Measurements from ENCODE around the gene DYNC2LI1. TPM values are rescaled to one million over a fixed set of nuclear protein-coding genes. Genes with fewer than 3 reads are reported as not detected.

DYNC2LI1 gene
- total and polyA plus RNA-seq, 2 donors from 2014 or later: 41.5 to 54.4 TPM

DNA sequence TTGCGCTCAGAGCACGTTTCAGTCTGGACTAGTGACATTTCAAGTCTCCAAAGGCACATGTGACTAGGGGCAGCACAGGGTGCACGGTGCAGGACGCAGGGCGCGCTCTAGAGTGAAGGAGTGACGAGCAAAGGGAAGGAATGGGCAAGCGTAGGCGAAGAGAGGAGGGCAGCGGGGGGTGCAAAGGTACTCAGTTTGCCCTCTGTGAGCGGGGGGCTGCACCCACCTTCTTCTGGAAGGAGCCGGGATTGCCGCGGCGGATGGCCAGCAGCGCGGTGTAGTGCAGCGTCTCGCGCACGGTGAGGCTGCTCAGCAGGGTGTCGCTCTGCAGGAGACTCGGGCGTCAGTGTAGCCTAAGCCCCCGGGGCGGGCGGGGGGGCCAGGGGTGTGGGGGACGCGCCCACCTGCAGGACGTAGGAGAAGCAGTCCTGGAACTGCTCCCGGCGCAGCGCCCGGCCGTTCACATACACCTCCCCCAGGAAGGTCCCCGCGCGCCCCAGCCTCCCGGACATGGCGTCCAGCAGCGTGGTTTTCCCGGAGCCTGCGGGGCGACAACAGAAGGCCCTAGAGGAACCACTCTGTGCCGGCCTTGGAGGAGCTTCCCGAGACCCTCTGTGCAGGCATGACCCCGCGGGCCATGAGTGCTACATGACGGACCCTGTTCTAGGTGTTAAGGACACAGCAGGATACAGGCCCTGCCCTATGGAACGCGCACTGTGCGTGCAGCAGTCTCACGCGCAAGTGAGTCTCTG lies 57.9 kb downstream of the DYNC2LI1 start:
- Histone ChIP-seq H3K9me3 (ENCODE audit: control insufficient read depth in 2 of 3, insufficient read depth in 1 of 3, low read length in 3 of 3) (no peaks in the 10 kb centered on the region), H3K9ac (ENCODE audit: low read length in 3 of 3) (no peak overlapping the region), H3K4me3 (ENCODE audit: low read length in 3 of 3) (peak overlapping the region; percentile 37 to 48 (median 38)), H3K27ac (ENCODE audit: low read depth in 2 of 2, low read length in 2 of 2) (no peak overlapping the region), H3K4me1 (ENCODE audit: control insufficient read depth in 2 of 3, insufficient read depth in 2 of 3, low read depth in 1 of 3, low read length in 3 of 3) (peaks cover 0 to 2% (median 0%) of the 10 kb centered on the region in 3 donors), H3K27me3 (ENCODE audit: control insufficient read depth, insufficient read depth, low read length) (no peaks in the 10 kb centered on the region), H3K36me3 (ENCODE audit: control insufficient read depth in 2 of 3, insufficient read depth in 3 of 3, low read length in 3 of 3) (no peaks in the 10 kb centered on the region)
- intact Hi-C loops (cut with DNase I): no loop called here
- DNase-seq (peak in 4 of 5 donors; percentile 45 to 71 (median 62)), FAIRE-seq (no peak)
- TF ChIP-seq, protein P1, sequence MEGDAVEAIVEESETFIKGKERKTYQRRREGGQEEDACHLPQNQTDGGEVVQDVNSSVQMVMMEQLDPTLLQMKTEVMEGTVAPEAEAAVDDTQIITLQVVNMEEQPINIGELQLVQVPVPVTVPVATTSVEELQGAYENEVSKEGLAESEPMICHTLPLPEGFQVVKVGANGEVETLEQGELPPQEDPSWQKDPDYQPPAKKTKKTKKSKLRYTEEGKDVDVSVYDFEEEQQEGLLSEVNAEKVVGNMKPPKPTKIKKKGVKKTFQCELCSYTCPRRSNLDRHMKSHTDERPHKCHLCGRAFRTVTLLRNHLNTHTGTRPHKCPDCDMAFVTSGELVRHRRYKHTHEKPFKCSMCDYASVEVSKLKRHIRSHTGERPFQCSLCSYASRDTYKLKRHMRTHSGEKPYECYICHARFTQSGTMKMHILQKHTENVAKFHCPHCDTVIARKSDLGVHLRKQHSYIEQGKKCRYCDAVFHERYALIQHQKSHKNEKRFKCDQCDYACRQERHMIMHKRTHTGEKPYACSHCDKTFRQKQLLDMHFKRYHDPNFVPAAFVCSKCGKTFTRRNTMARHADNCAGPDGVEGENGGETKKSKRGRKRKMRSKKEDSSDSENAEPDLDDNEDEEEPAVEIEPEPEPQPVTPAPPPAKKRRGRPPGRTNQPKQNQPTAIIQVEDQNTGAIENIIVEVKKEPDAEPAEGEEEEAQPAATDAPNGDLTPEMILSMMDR (IDR thresholded peaks at IDR 0.05; ENCODE audit: borderline replicate concordance, extremely low read depth, insufficient read depth): no peak

DNA sequence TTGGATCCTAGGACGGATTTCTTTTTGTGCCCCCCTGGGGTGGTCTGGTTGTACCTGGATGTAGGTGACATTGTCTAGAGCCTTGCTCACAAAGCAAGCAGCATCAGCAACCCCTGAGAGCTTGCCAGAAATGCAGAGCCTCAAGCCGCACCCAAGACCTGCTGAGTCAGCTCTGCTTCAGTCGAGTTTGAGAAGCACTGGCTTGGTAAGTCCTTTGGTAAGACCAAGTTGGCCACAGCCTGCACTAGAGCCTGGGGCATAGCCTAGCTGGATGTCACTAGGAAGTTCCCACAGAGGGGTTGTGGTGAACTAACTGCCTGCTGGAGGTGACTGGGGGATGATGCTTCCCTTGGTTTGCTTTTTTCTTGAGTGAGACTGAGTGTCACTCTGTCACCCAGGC lies 58.6 kb downstream of the DYNC2LI1 start:
- DNase-seq (peak in 1 of 5 donors; percentile 22), FAIRE-seq (no peak)
- Histone ChIP-seq H3K4me3 (ENCODE audit: low read length in 3 of 3) (peak overlapping the region in 1 of 3 donors; percentile 48), H3K9ac (ENCODE audit: low read length in 3 of 3) (no peak overlapping the region), H3K4me1 (ENCODE audit: control insufficient read depth in 2 of 3, insufficient read depth in 2 of 3, low read depth in 1 of 3, low read length in 3 of 3) (peaks cover 0 to 2% (median 0%) of the 10 kb centered on the region in 3 donors), H3K36me3 (ENCODE audit: control insufficient read depth in 2 of 3, insufficient read depth in 3 of 3, low read length in 3 of 3) (no peaks in the 10 kb centered on the region), H3K9me3 (ENCODE audit: control insufficient read depth in 2 of 3, insufficient read depth in 1 of 3, low read length in 3 of 3) (no peaks in the 10 kb centered on the region), H3K27me3 (ENCODE audit: control insufficient read depth, insufficient read depth, low read length) (no peaks in the 10 kb centered on the region), H3K27ac (ENCODE audit: low read depth in 2 of 2, low read length in 2 of 2) (no peak overlapping the region)
- TF ChIP-seq, protein P1 (IDR thresholded peaks at IDR 0.05; ENCODE audit: borderline replicate concordance, extremely low read depth, insufficient read depth): no peak
- intact Hi-C loops (cut with DNase I): no loop called here

DNA sequence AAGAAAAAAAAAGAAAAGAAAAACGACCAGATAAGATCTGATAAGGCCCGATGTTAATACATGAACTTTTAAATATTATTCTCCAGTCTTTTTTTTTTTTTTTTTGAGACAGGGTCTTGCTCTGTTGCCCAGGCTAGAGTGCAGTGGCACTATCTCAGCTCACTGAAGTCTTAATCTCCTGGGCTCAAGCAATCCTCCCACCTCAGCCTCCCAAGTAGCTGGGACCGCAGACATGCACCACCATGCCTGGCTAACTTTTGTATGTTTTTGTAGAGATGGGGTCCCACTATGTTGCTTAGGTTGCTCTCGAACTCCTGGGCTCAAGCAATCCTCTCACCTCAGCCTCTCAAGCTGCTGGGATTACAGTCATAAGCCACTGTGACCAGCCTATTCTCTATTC lies 63.2 kb downstream of the DYNC2LI1 start:
- Histone ChIP-seq H3K36me3 (ENCODE audit: control insufficient read depth in 2 of 3, insufficient read depth in 3 of 3, low read length in 3 of 3) (no peaks in the 10 kb centered on the region), H3K27me3 (ENCODE audit: control insufficient read depth, insufficient read depth, low read length) (no peaks in the 10 kb centered on the region), H3K9me3 (ENCODE audit: control insufficient read depth in 2 of 3, insufficient read depth in 1 of 3, low read length in 3 of 3) (no peaks in the 10 kb centered on the region), H3K4me1 (ENCODE audit: control insufficient read depth in 2 of 3, insufficient read depth in 2 of 3, low read depth in 1 of 3, low read length in 3 of 3) (peaks cover 0 to under 1% (median 0%) of the 10 kb centered on the region in 3 donors), H3K9ac (ENCODE audit: low read length in 3 of 3) (no peak overlapping the region), H3K4me3 (ENCODE audit: low read length in 3 of 3) (no peak overlapping the region), H3K27ac (ENCODE audit: low read depth in 2 of 2, low read length in 2 of 2) (no peak overlapping the region)
- intact Hi-C loops (cut with DNase I): no loop called here
- no peak for FAIRE-seq
- TF ChIP-seq, protein P1 (IDR thresholded peaks at IDR 0.05; ENCODE audit: borderline replicate concordance, extremely low read depth, insufficient read depth): no peak
- no peak for DNase-seq

All from kidney (tissue), 14 donors.